ENCODE data around the gene PTH2R.

DNA sequence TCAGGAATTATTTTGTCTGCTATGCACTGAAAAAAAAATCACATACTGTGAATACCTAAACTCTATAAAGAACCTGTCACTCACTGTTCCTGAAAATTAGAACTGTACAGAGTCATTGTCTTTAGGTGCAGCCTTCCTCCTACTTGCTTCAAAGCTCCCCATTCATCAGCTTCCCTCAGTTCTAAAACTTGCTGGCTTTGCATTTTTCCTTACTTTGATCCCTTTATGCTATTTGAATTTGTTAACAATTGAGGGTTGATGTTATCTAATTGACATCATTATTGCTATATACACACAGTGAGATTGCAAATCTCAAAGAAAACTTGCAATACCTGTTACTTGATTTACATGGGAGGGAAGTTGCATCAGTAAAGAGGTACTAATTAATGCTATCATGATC is 48.3 kb downstream of the PTH2R start:
- TF ChIP-seq CTCF (conservative IDR thresholded peaks at IDR 0.05) (no peak), ZFX (IDR thresholded peaks at IDR 0.05) (no peak)

All from C4-2B (cell line).